HCT116 (cell line): ENCODE data around the gene RILPL1. TPM values are rescaled to one million over a fixed set of nuclear protein-coding genes. Genes with fewer than 3 reads are reported as not detected.

Experiments
- CEBPB ChIP-seq: IDR thresholded peaks from 2 replicates; pipeline ENCODE4 v1.6.1; 2012; ENCODE audit warnings: low read depth
- EZH2 ChIP-seq: fragments of 200-600 bp; sonication (generic); IDR thresholded peaks from 2 replicates; pipeline ENCODE4 v1.6.1; 2017; ENCODE audit warnings: antibody characterized with exemption, mixed run types
- JUND ChIP-seq: IDR thresholded peaks from 2 replicates; pipeline ENCODE4 v1.6.1; 2012
- SP1 ChIP-seq: IDR thresholded peaks from 2 replicates; pipeline ENCODE4 v1.6.1; 2012; ENCODE audit warnings: low read depth
- microRNA-seq: library from miRNA; unstranded; fragments of <30 nt; microRNA quantifications from one replicate; pipeline ENCODE4, GENCODE V29; 2016; ENCODE audit warnings: borderline number of aligned reads
- total RNA-seq: library from RNA; stranded (reverse); gene quantifications from one replicate; pipeline ENCODE4 v1.2.1, GENCODE V29; 2021; ENCODE audit not compliant: unreplicated experiment

Gene RILPL1
- total RNA-seq, 1 experiment from 2014 or later, result 11.8 TPM

- TF ChIP-seq CEBPB (no peak), EZH2 (no peak), JUND (no peak), SP1 (no peak)
Measured at GRCh38 chr12:123421314-123421713, 112.2 kb downstream of the RILPL1 start (continued).

Small RNA genes within 50 kb of the gene (microRNA-seq; reads per million reads assigned to microRNA genes)
- gene MIR3908, result not detected

Other genes with a start within 250 kb of the RILPL1 start
- 43.8 TPM for gene SBNO1, start 168.9 kb downstream of the RILPL1 start, total RNA-seq
- gene KMT5A, start 149.6 kb downstream of the RILPL1 start, total RNA-seq, result 64.8 TPM
- 2.3 TPM for gene RILPL2, start 97.0 kb downstream of the RILPL1 start, total RNA-seq
- gene SNRNP35, start 75.6 kb downstream of the RILPL1 start, total RNA-seq, result 12.4 TPM
- 242 TPM for gene TMED2, start 50.8 kb upstream of the RILPL1 start, total RNA-seq
- gene DDX55, start 68.4 kb upstream of the RILPL1 start, total RNA-seq, result 41.8 TPM
- 41.7 TPM for gene EIF2B1, start 100.0 kb upstream of the RILPL1 start, total RNA-seq
- 94.0 TPM for gene GTF2H3, start 100.1 kb upstream of the RILPL1 start, total RNA-seq
- gene TCTN2, start 137.4 kb upstream of the RILPL1 start, total RNA-seq, result 12.1 TPM
- 18.1 TPM for gene ATP6V0A2, start 178.6 kb upstream of the RILPL1 start, total RNA-seq
- 1.3 TPM for gene DNAH10, start 228.6 kb upstream of the RILPL1 start, total RNA-seq